HG03103 (cell line): ENCODE data around the gene TTC36.
"Not testable (repeated sequence)": the region's sequence is repeated elsewhere in the genome, so short reads cannot be mapped to it uniquely, and the experiment has no call there.

Experiments used
- ATAC-seq: cut with Tn5 transposase; IDR thresholded peaks from one replicate; pipeline ENCODE4 v1.9.1; 2021; ENCODE audit warnings: low read depth; ENCODE audit not compliant: unreplicated experiment

The TTC36 gene

GRCh38 chr11:118574636-118575035 is 47.4 kb downstream of the TTC36 start:
- no peak for ATAC-seq

- ATAC-seq: not testable (repeated sequence)
Measured at GRCh38 chr11:118577995-118578394, 50.7 kb downstream of the TTC36 start.
